Ovary (tissue), 9 donors: ENCODE data around the gene ACVR1B. TPM values are rescaled to one million over a fixed set of nuclear protein-coding genes. Genes with fewer than 3 reads are reported as not detected.

ENCODE experiments used
- DNase-seq, 5 donors: peaks; one replicate each; pipeline ENCODE4 v3.0.0-alpha.2; 2019 to 2020
- H3K27ac ChIP-seq, 2 donors: fragments of 200-600 bp; one replicate each; pipeline versions ENCODE4 v1.5.1 to v1.8.0; 2019 to 2022
- H3K27me3 ChIP-seq: fragments of 200-600 bp; one replicate; pipeline ENCODE4 v1.8.0; 2022
- H3K36me3 ChIP-seq: fragments of 200-600 bp; sonication (generic); one replicate; pipeline ENCODE4 v1.5.1; 2019
- H3K4me1 ChIP-seq: one replicate; pipeline ENCODE4 v1.8.1; 2013; ENCODE audit warnings: mild to moderate bottlenecking, moderate library complexity; ENCODE audit not compliant: insufficient read depth
- H3K4me3 ChIP-seq: fragments of 200-600 bp; sonication (generic); one replicate; pipeline ENCODE4 v1.5.1; 2017
- H3K9me3 ChIP-seq, 2 donors: fragments of 200-600 bp in 1 of 2; sonication (generic) in 1 of 2; one replicate each; pipeline versions ENCODE4 v1.5.1 to v1.8.1; 2013 to 2019; ENCODE audit warnings: mild to moderate bottlenecking in 1 of 2, moderate library complexity in 1 of 2
- EP300 ChIP-seq: sonication (generic); formaldehyde crosslinking; IDR thresholded peaks from one replicate; pipeline ENCODE4 v1.6.1; 2017; ENCODE audit warnings: antibody characterized with exemption
- POLR2A ChIP-seq: fragments of 450-650 bp; IDR thresholded peaks from one replicate; pipeline ENCODE4 v1.6.1; 2017; ENCODE audit warnings: antibody characterized with exemption, mild to moderate bottlenecking, moderate library complexity
- WGBS, 3 donors: extraction: QIAGEN DNeasy Blood & Tissue Kit in 1 of 3; methylation state at CpG; one replicate each; pipeline versions ENCODE4 v1.1.5 to v1.1.7; 2013 to 2017; 5-methylcytosine and 5-hydroxymethylcytosine counted together
- intact Hi-C, 4 donors: fragments of 100-400 bp; cut with DNase I; formaldehyde crosslinking; loops; one replicate each; pipeline versions ENCODE4 v1.11.0 to v1.15.1; 2022 to 2023
- polyA plus RNA-seq, 2 donors: library from polyadenylated mRNA; stranded (reverse); fragments of 200-250 nt in 1 of 2; fragments of 350-450 nt in 1 of 2; fragmentation: Illumina TruSeq in 1 of 2; extraction: RNeasy Lipid Tissue Mini Kit (QIAGEN cat#74804) in 1 of 2; gene quantifications; one replicate each; pipeline ENCODE4 v1.2.3, GENCODE V29; 2013 to 2014
- total RNA-seq, 7 donors: library from RNA; depleted of rRNA in 2 of 7; stranded (reverse); fragments of >200 nt in 2 of 7; fragmentation: NEBNext Ultra II Directional in 3 of 7; extraction: Animal tissue kit (Norgen Biotek cat#: 25700) in 3 of 7; gene quantifications; one replicate each; pipeline versions ENCODE4 v1.1.0 to v1.2.4, GENCODE V29; 2016 to 2023
- TF ChIP-seq, protein P1 (sequence below), 3 donors: fragments of 450-650 bp in 2 of 3; fragments of 200-600 bp in 1 of 3; IDR thresholded peaks; one replicate each; pipeline versions ENCODE4 v1.5.1 to v1.8.0; 2016 to 2022; ENCODE audit warnings: antibody characterized with exemption in 3 of 3, mild to moderate bottlenecking in 1 of 3
- donor health status: DM: no; HTN: no; CAD: no; lungs with moderate emphysema.
- donor health status: DM: no; HTN: no; CAD: no.
- donor health status: Bipolar disorder and iron deficiency.
- donor health status: DM: yes; HTN: yes; CAD: no.
- donor health status: DM: no; HTN: no; CAD: no.
- donor health status: DM: yes; HTN: yes; CAD: no.

The ACVR1B gene
- total and polyA plus RNA-seq, 9 donors: 6.9 to 27.3 (median 19.1) TPM

DNA sequence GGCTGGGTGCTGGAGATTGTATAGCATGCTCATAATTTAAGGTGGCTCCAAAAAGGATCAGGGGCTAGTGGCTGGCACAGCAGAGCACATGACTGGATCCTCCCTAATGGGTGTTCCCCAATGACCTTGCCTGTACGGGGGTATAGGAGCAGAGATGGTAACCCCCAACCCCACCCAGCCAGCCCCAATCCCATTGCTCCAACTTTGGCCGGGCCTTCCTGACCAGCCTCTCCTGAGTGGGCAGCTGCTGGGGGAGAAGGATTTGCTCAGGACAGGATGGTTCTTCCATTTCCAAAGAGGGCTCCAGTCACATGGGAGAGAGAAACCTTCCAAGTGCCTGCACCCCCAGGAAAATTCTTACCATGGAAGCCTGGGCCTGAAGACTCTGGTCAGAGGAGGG lies 84.4 kb downstream of the ACVR1B start:
- Histone ChIP-seq H3K27ac (peak overlapping the region; percentile 69 to 94), H3K4me3 (no peak overlapping the region), H3K27me3 (no peaks in the 10 kb centered on the region), H3K9me3 (no peaks in the 10 kb centered on the region), H3K4me1 (peaks cover 2% of the 10 kb centered on the region), H3K36me3 (no peaks in the 10 kb centered on the region)
- intact Hi-C loops: loop anchor here in 1 of 4 donors (5.0 kb wide), 1 partner anchor 1009 kb away; the partner anchor contains the start of gene SLC11A2
- peak; percentile 9 for TF ChIP-seq POLR2A
- TF ChIP-seq, protein P1, sequence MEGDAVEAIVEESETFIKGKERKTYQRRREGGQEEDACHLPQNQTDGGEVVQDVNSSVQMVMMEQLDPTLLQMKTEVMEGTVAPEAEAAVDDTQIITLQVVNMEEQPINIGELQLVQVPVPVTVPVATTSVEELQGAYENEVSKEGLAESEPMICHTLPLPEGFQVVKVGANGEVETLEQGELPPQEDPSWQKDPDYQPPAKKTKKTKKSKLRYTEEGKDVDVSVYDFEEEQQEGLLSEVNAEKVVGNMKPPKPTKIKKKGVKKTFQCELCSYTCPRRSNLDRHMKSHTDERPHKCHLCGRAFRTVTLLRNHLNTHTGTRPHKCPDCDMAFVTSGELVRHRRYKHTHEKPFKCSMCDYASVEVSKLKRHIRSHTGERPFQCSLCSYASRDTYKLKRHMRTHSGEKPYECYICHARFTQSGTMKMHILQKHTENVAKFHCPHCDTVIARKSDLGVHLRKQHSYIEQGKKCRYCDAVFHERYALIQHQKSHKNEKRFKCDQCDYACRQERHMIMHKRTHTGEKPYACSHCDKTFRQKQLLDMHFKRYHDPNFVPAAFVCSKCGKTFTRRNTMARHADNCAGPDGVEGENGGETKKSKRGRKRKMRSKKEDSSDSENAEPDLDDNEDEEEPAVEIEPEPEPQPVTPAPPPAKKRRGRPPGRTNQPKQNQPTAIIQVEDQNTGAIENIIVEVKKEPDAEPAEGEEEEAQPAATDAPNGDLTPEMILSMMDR (IDR thresholded peaks at IDR 0.05): no peak
- no peak for TF ChIP-seq EP300
- DNase-seq: peak in 2 of 5 donors; percentile 40 to 46
- WGBS, 3 donors: 50 to 75% (median 64%) methylated on average over 2 of the region's 2 CpGs

DNA sequence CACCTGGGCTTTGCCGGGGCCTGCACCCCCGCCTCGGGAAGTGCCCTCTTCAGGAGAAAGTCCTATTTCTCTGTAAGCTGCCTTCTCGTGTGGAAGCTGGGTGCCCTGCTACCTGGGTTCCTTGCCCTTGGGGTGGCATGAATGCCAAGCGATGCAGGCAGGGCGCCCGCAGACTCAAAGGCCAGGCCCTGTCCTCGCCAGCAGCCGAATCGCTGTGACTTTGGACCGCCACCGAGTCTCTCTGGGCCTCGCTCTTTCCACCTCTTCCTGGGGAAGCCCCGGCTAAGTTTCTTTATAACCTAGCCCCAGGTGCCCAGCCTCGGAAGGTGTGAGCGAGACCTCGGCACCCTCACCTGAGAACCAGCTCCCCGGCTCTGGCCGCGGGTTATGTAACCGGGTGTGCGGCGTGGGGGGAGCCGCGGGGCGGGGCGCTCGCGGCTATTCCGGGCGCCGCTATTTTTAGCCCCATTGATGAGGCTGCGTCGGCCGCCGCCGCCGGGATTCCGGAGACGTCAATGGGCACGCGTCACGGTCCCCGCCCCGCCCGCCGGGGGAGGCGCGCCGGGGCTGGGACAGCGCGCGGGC lies 85.2 kb downstream of the ACVR1B start:
- TF ChIP-seq POLR2A (peak; percentile 72), EP300 (peak; percentile 95)
- TF ChIP-seq, protein P1 (IDR thresholded peaks at IDR 0.05): no peak
- intact Hi-C loops: loop anchor here in 1 of 4 donors (5.0 kb wide), 1 partner anchor 1009 kb away; the partner anchor contains the start of gene SLC11A2
- Histone ChIP-seq H3K4me3 (peak overlapping the region; percentile 73), H3K27ac (peak overlapping the region; percentile 69 to 94), H3K9me3 (no peaks in the 10 kb centered on the region), H3K27me3 (no peaks in the 10 kb centered on the region), H3K36me3 (no peaks in the 10 kb centered on the region), H3K4me1 (peaks cover 2% of the 10 kb centered on the region)
- WGBS, 3 donors: 11 to 40% (median 13%) methylated on average over 18 to 53 of the region's 53 CpGs
- peak; percentile 93 to 96 (median 95) for DNase-seq

DNA sequence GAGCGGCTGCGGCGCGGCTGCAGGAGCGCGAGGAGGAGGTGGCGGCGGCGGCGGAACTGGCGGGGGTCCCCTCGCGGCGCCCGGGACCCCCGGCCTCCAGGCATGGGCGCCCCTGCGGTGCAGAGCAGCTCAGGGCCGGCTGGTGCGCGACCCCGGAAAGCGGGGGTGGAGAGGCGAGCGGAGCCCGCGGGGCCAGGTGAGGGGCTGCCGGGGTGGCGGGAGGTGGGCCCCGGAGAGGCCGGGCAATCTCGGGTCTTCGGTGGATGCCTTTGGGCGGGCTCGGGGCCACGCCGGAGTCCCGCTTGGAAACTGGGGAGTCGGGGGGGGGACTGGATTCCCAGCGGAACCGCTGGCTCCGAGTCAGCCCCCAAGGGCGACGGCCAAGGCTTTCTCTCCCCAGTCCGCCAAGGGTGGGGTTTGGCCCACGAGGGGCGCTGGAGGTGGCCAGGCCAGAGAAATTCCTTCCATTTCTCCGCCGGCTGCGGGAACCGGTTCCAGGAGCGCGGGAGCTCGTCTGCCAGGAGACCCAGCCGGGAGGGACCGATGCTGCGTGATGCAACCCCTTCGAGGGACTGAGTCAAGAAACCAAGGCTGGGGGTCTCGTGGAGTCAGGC lies 85.9 kb downstream of the ACVR1B start:
- Histone ChIP-seq H3K27ac (peak overlapping the region; percentile 84 to 95), H3K27me3 (no peaks in the 10 kb centered on the region), H3K4me1 (peaks cover 2% of the 10 kb centered on the region), H3K36me3 (no peaks in the 10 kb centered on the region), H3K4me3 (peak overlapping the region; percentile 73), H3K9me3 (no peaks in the 10 kb centered on the region)
- peak; percentile 80 to 89 (median 86) for DNase-seq
- intact Hi-C loops: loop anchor here in 1 of 4 donors (5.0 kb wide), 1 partner anchor 1010 kb away; the partner anchor contains the start of gene SLC11A2
- TF ChIP-seq, protein P1 (IDR thresholded peaks at IDR 0.05): no peak
- TF ChIP-seq POLR2A: peak; percentile 40
- WGBS, 3 donors: 1 to 2% (median 1%) methylated on average over 38 to 57 of the region's 59 CpGs

DNA sequence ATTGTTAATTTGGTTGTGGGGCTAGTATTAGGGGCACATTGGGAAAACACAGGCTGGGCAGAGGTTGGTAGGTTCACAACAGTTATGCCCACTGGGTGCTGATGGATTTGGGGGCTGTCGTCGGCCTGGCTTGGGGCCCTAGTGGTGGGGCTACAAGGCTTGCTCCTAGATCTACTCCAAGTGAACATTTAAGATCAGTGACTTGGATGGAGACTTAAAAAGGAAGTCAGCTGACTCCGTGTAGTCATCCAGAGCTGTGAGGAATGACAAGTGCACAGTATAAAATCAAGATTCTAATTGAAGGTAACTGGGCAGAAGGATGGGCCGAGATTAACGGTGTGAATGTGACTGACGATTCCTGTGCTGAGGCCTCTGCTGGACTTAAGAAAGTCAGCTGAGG lies 86.9 kb downstream of the ACVR1B start:
- H3K36me3 ChIP-seq: no peaks in the 10 kb centered on the region
- peaks cover 4% of the 10 kb centered on the region for H3K4me1 ChIP-seq
- no peaks in the 10 kb centered on the region for H3K27me3 ChIP-seq
- intact Hi-C loops: loop anchor here in 1 of 4 donors (5.0 kb wide), 1 partner anchor 1011 kb away; the partner anchor contains the start of gene SLC11A2
- 81 to 88% (median 86%) methylated on average over 6 of the region's 6 CpGs for whole genome bisulfite sequencing, 3 donors
- DNase-seq: peak in 2 of 5 donors; percentile 36 to 48
- H3K9me3 ChIP-seq: no peaks in the 10 kb centered on the region
- H3K27ac ChIP-seq: peak overlapping the region; percentile 84 to 95
- TF ChIP-seq EP300 (no peak), POLR2A (no peak)
- TF ChIP-seq, protein P1 (IDR thresholded peaks at IDR 0.05): no peak
- peak overlapping the region; percentile 73 for H3K4me3 ChIP-seq
